Activated CD8-positive, alpha-beta memory T cell treated with anti-CD3 and anti-CD28 coated beads for 1 hour (primary cell): Measurements from ENCODE around the gene MFAP4.
A peak's percentile ranks its signal among the peaks of the same experiment; 100 is the strongest.

Experiments
- DNase-seq, 2 donors: peaks; one replicate each; pipeline ENCODE4 v3.0.0-alpha.2; 2020; ENCODE audit warnings: low read depth in 1 of 2; ENCODE audit errors: extremely low read depth in 1 of 2

The MFAP4 gene

GRCh38 chr17:19372011-19372370 is 15.0 kb downstream of the MFAP4 start:
- DNase-seq: no peak

- no peak for DNase-seq
Observed at GRCh38 chr17:19371259-19372010, 15.6 kb downstream of the MFAP4 start.

GRCh38 chr17:19370493-19370960 is 16.5 kb downstream of the MFAP4 start:
- no peak for DNase-seq

GRCh38 chr17:19369846-19370492 is 17.0 kb downstream of the MFAP4 start:
- no peak for DNase-seq

- no peak for DNase-seq
Observed at GRCh38 chr17:19369107-19369778, 17.7 kb downstream of the MFAP4 start.

- DNase-seq: no peak
Observed at GRCh38 chr17:19368229-19368628, 18.8 kb downstream of the MFAP4 start.

- no peak for DNase-seq
Observed at GRCh38 chr17:19366637-19366972, 20.4 kb downstream of the MFAP4 start.

GRCh38 chr17:19365833-19366636 is 21.0 kb downstream of the MFAP4 start:
- DNase-seq: no peak

GRCh38 chr17:19365499-19365817 is 21.5 kb downstream of the MFAP4 start:
- no peak for DNase-seq

- no peak for DNase-seq
Observed at GRCh38 chr17:19364699-19365498, 22.1 kb downstream of the MFAP4 start.

- no peak for DNase-seq
Observed at GRCh38 chr17:19363460-19364035, 23.4 kb downstream of the MFAP4 start.

- DNase-seq: no peak
Observed at GRCh38 chr17:19363114-19363438, 23.9 kb downstream of the MFAP4 start.

GRCh38 chr17:19362277-19363113 is 24.5 kb downstream of the MFAP4 start, which contains the start of gene B9D1:
B9D1 (minus strand) TSS chr17:19362723; CDS start chr17:19362569, 154 bp downstream.
- peak; percentile 71 to 91 for DNase-seq

- DNase-seq: no peak
Observed at GRCh38 chr17:19361944-19362276, 25.1 kb downstream of the MFAP4 start.

GRCh38 chr17:19361326-19361725 is 25.7 kb downstream of the MFAP4 start:
- no peak for DNase-seq

GRCh38 chr17:19360772-19361171 is 26.2 kb downstream of the MFAP4 start:
- DNase-seq: no peak

- no peak for DNase-seq
Observed at GRCh38 chr17:19359856-19360255, 27.1 kb downstream of the MFAP4 start.

GRCh38 chr17:19359151-19359550 is 27.8 kb downstream of the MFAP4 start:
- no peak for DNase-seq

GRCh38 chr17:19357761-19358160 is 29.2 kb downstream of the MFAP4 start:
- DNase-seq: no peak
